Coronary artery (tissue), 2 donors: ENCODE measurements around the gene KLF3.
A peak's percentile ranks its signal among the peaks of the same experiment; 100 is the strongest.

Source experiments
- DNase-seq: peaks from one replicate; pipeline ENCODE4 v3.0.0-alpha.2; 2017; ENCODE audit warnings: low spot score
- H3K27ac ChIP-seq, 2 donors: fragments of 200-600 bp; sonication (generic); one replicate each; pipeline ENCODE4 v1.5.1; 2016 to 2019
- H3K4me3 ChIP-seq: fragments of 200-600 bp; sonication (generic); 2 replicates; pipeline ENCODE4 v1.5.1; 2016; ENCODE audit warnings: mild to moderate bottlenecking, moderate library complexity
- CTCF ChIP-seq: fragments of 200-600 bp; sonication (generic); IDR thresholded peaks from one replicate; pipeline ENCODE4 v1.5.1; 2019; ENCODE audit warnings: antibody characterized with exemption

KLF3 gene

GRCh38 chr4:38670109-38670901, 6.3 kb downstream of the KLF3 start:
- Histone ChIP-seq H3K4me3 (peak overlapping the region; percentile 40), H3K27ac (peak overlapping the region; percentile 81 to 82)
- DNase-seq: no peak
- no peak for TF ChIP-seq CTCF

GRCh38 chr4:38670939-38671591, 7.1 kb downstream of the KLF3 start:
- TF ChIP-seq CTCF: no peak
- Histone ChIP-seq H3K4me3 (peak overlapping the region; percentile 40), H3K27ac (peak overlapping the region; percentile 81 to 82)
- no peak for DNase-seq

GRCh38 chr4:38671592-38671940, 7.6 kb downstream of the KLF3 start:
- peak overlapping the region; percentile 40 for H3K4me3 ChIP-seq
- no peak for TF ChIP-seq CTCF
- H3K27ac ChIP-seq: peak overlapping the region; percentile 81 to 82
- DNase-seq: no peak

GRCh38 chr4:38672074-38672396, 8.0 kb downstream of the KLF3 start:
- Histone ChIP-seq H3K4me3 (peak overlapping the region; percentile 56), H3K27ac (peak overlapping the region; percentile 81 to 82)
- DNase-seq: no peak
- TF ChIP-seq CTCF: no peak

DNA sequence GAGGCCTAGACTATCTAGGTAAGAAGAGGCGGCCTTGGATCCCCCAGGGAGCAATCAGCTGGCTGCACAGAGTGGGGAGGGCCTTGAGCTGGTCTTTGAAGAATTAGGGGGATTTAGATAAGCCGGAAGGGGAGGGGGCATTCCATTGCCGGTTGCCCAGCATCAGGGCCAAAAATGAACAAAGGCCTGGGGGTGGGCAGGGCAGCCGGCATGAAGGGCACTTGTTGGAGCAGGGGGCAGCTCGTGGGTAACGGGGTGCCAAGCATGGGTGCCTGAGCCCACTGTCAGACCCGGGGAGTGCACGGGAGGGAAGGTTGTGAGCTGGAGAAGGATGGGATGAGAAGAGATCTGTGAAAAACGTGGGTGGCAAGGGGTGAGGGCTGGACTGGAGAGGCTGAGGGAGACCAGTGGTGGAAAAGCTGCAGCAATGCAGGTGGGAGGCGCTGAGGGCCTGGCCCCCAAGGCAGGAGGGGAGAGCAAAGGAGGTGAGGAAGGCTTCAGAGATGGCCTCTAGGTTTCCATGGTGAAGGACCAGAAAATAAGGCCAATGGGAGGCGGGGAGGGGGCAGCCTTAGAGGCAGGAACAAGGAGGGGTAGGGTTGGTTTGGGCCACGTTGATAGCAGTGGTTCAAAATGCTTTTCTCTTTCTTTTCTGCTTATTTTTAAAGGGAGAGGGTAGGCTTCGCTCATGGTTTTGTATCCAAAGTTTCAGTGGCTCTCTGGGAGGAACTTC, 8.6 kb downstream of the KLF3 start:
- no peak for TF ChIP-seq CTCF
- no peak for DNase-seq
- Histone ChIP-seq H3K27ac (peak overlapping the region; percentile 81 to 82), H3K4me3 (peak overlapping the region; percentile 56)

DNA sequence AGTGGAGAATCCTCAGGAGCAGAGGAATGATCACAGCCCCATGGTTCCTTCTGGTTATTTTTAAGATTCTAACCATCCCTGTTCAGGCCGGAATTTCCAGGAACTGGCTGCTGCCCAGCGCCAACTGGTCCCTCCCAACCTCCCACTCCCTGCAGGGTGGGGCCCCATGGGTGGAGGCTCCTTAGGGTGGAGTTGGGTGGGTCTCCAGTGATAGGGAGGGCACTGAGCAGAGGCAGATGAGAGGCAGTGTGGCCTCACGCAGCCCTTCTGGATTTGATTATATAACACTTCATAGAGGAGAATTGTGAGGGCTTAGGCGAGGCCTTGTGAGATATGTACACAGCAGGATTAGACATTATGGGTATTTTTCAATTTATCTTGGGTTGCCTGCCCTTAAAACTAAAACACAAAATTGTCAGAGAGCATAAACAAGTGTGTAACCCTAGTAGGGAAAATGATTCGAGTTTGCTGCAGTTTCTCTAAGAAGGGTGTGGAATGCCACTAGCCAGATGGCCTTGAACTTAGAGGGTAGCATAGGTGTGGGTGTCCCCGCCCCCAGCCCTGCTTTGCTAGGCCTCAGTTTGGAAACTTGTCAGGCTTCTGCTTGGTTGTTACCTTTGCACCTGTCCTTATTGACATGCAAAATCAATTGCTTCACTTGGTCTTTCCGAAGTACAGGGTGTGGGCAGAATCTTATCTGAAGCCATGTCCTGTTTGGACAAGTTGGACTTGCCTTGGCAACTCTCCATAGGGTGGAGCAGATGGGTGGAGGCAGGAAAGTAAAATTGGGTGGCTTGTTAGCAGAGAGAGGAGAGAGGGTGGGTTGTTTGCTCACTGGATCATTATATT, 9.4 kb downstream of the KLF3 start:
- no peak for DNase-seq

More for the DNA sequence above, 9.4 kb downstream of the KLF3 start:
- Histone ChIP-seq H3K27ac (peak overlapping the region; percentile 81 to 82), H3K4me3 (peak overlapping the region; percentile 56)
- no peak for TF ChIP-seq CTCF
